ENCODE measurements around the gene NOC2L. TPM values are rescaled to one million over a fixed set of nuclear protein-coding genes. Genes with fewer than 3 reads are reported as not detected.

NOC2L gene
- total RNA-seq, 4 donors from 2014 or later = 47.4 to 115 (median 74.2) TPM

- Histone ChIP-seq H3K27ac (no peak overlapping the region), H3K9me3 (no peaks in the 10 kb centered on the region), H3K36me3 (no peaks in the 10 kb centered on the region), H3K27me3 (peaks cover 23 to 47% (median 29%) of the 10 kb centered on the region in 3 donors), H3K4me1 (peaks cover 0 to 4% of the 10 kb centered on the region in 2 donors), H3K4me3 (no peak overlapping the region)
- DNase-seq (peak in 1 of 2 donors; percentile 11), ATAC-seq (no peak)
- TF ChIP-seq CTCF (IDR thresholded peaks at IDR 0.05 in 4 of 5, conservative IDR thresholded peaks at IDR 0.05 in 1 of 5) (no peak), POLR2A (IDR thresholded peaks at IDR 0.05) (no peak)
- in situ Hi-C loops (cut with MboI; ENCODE audit: low sequenced_read_pairs in 4 of 4) (no loop called here), intact Hi-C loops (cut with DNase I; ENCODE audit: low total_unique reads) (loop anchor here (5.0 kb wide), 1 partner anchor 55 kb away; the partner anchor contains the start of gene KLHL17)
Observed at GRCh38 chr1:906600-907420, 52.2 kb downstream of the NOC2L start.

- ATAC-seq (no peak), DNase-seq (peak in 1 of 2 donors; percentile 13)
- Histone ChIP-seq H3K27ac (no peak overlapping the region), H3K27me3 (peaks cover 19 to 39% (median 25%) of the 10 kb centered on the region in 3 donors), H3K9me3 (no peaks in the 10 kb centered on the region), H3K36me3 (no peaks in the 10 kb centered on the region), H3K4me3 (peak overlapping the region in 1 of 4 donors; percentile 57), H3K4me1 (peaks cover 0 to 4% of the 10 kb centered on the region in 2 donors)
- intact Hi-C loops (cut with DNase I; ENCODE audit: low total_unique reads) = loop anchor here (5.0 kb wide), 1 partner anchor 56 kb away; the partner anchor contains the start of gene KLHL17
- in situ Hi-C loops (cut with MboI; ENCODE audit: low sequenced_read_pairs in 4 of 4) = no loop called here
- TF ChIP-seq POLR2A (IDR thresholded peaks at IDR 0.05) = no peak
- TF ChIP-seq CTCF (IDR thresholded peaks at IDR 0.05 in 4 of 5, conservative IDR thresholded peaks at IDR 0.05 in 1 of 5) = no peak
Observed at GRCh38 chr1:905811-906599, 53.1 kb downstream of the NOC2L start.

DNA sequence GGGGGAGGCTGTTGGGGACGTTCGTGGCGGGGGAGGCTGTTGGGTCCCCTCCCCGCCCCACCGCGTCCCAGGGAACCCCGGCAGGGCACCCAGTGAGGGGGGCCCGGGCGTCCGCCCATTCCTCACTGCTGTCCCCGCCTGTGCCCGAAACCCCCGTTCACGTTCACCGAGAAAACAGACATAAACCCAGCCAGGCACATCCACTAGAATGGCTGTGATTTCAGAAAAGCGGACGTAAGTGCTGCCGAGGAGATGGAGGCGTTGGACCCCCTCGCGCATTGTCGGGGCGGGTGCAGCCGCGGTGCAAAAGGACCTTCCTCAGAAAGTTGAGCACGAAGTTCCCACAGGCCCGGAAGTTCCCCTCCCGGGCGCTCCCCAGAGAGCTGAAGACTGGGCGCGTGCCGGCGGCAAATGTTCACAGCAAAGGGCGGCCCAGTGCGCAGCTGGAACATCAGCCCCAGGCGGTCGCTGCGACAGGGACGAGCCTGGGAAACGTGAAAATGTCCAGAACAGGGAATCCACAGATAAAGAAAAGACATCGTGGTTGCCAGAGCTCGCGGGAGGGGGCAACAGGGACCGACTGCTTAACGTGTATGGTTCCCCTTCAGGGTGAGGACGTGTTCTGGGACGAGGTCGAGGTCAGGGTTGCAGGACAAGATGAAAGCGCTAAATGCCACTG is 53.8 kb downstream of the NOC2L start:
- intact Hi-C loops (cut with DNase I; ENCODE audit: low total_unique reads) (loop anchor here (5.0 kb wide), 1 partner anchor 57 kb away; the partner anchor contains the start of gene KLHL17), in situ Hi-C loops (cut with MboI; ENCODE audit: low sequenced_read_pairs in 4 of 4) (no loop called here)
- Histone ChIP-seq H3K9me3 (no peaks in the 10 kb centered on the region), H3K4me1 (peaks cover 0 to 4% of the 10 kb centered on the region in 2 donors), H3K27ac (peak overlapping the region in 1 of 4 donors; percentile 48), H3K27me3 (peaks cover 11 to 32% (median 20%) of the 10 kb centered on the region in 3 donors), H3K36me3 (no peaks in the 10 kb centered on the region), H3K4me3 (peak overlapping the region; percentile 26 to 57 (median 33))
- TF ChIP-seq POLR2A (IDR thresholded peaks at IDR 0.05) (no peak), CTCF (IDR thresholded peaks at IDR 0.05 in 4 of 5, conservative IDR thresholded peaks at IDR 0.05 in 1 of 5) (no peak)
- peak in 1 of 2 donors; percentile 26 for DNase-seq
- peak in 1 of 2 donors; percentile 17 for ATAC-seq

DNA sequence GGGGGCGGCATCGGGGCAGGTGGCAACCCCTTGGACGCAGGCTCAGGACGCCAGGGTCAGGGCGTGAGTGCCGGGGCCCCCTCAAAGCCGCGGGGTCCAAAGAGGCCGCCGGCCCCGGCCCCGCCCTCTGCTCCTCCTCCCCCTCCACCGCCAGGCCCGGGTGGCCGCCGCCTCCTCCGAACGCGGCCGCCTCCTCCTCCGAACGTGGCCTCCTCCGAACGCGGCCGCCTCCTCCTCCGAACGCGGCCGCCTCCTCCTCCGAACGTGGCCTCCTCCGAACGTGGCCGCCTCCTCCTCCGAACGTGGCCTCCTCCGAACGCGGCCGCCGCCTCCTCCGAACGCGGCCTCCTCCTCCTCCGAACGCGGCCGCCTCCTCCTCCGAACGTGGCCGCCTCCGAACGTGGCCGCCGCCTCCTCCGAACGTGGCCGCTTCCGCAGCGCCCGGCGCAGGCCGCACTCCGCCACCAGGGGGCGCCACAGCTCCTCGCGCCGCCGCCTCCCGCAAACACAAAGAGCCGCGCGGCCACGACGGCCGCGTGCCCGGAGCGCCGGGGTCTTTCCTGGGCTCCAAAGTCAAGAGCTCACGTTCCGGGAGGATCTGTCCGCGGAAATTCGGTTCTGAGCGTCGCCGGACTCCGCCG is 54.6 kb downstream of the NOC2L start:
- peak overlapping the region; percentile 36 to 57 (median 48) for H3K4me3 ChIP-seq
- no peaks in the 10 kb centered on the region for H3K9me3 ChIP-seq
- peaks cover 11 to 30% (median 19%) of the 10 kb centered on the region in 3 donors for H3K27me3 ChIP-seq
- H3K36me3 ChIP-seq = no peaks in the 10 kb centered on the region
- peak overlapping the region in 1 of 4 donors; percentile 48 for H3K27ac ChIP-seq
- intact Hi-C loops (cut with DNase I; ENCODE audit: low total_unique reads) = loop anchor here (1.0 kb wide), 2 partner anchors 17 to 36 kb away; no protein-coding TSS in a partner anchor
- TF ChIP-seq POLR2A (IDR thresholded peaks at IDR 0.05) = no peak
- peak; percentile 73 to 94 (median 91) for TF ChIP-seq CTCF (IDR thresholded peaks at IDR 0.05 in 4 of 5, conservative IDR thresholded peaks at IDR 0.05 in 1 of 5)
- peaks cover 0 to 4% of the 10 kb centered on the region in 2 donors for H3K4me1 ChIP-seq
- DNase-seq (peak in 1 of 2 donors; percentile 56), ATAC-seq (peak; percentile 82 to 88)
- in situ Hi-C loops (cut with MboI; ENCODE audit: low sequenced_read_pairs in 4 of 4) = no loop called here

Data from gastrocnemius medialis (tissue), 4 donors.